Activated naive CD4-positive, alpha-beta T cell treated with anti-CD3 and anti-CD28 coated beads, Interleukin-2, amount 50 U/mL, for 24 hours (primary cell): Measurements from ENCODE around the gene MND1.

ENCODE experiments used
- H3K27ac Mint-ChIP-seq: one replicate; pipeline ENCODE4 v1.8.0; 2021; ENCODE audit warnings: mild to moderate bottlenecking, mixed read lengths
- H3K27me3 Mint-ChIP-seq: one replicate; pipeline ENCODE4 v1.8.0; 2021; ENCODE audit warnings: mixed read lengths
- H3K36me3 Mint-ChIP-seq: one replicate; pipeline ENCODE4 v1.8.0; 2021; ENCODE audit warnings: mixed read lengths
- H3K4me1 Mint-ChIP-seq: one replicate; pipeline ENCODE4 v1.8.0; 2021; ENCODE audit warnings: mixed read lengths
- H3K4me3 Mint-ChIP-seq: one replicate; pipeline ENCODE4 v1.8.0; 2021; ENCODE audit warnings: mild to moderate bottlenecking, mixed read lengths
- H3K9me3 Mint-ChIP-seq: one replicate; pipeline ENCODE4 v1.8.0; 2021; ENCODE audit warnings: mixed read lengths

The MND1 gene

GRCh38 chr4:153337686-153338085 is 6.8 kb upstream of the MND1 start:
- no peaks in the 10 kb centered on the region for H3K36me3 Mint-ChIP-seq
- peaks cover 2% of the 10 kb centered on the region for H3K27me3 Mint-ChIP-seq
- no peaks in the 10 kb centered on the region for H3K9me3 Mint-ChIP-seq
- no peak overlapping the region for H3K27ac Mint-ChIP-seq
- no peak overlapping the region for H3K4me3 Mint-ChIP-seq
- H3K4me1 Mint-ChIP-seq = no peaks in the 10 kb centered on the region

DNA sequence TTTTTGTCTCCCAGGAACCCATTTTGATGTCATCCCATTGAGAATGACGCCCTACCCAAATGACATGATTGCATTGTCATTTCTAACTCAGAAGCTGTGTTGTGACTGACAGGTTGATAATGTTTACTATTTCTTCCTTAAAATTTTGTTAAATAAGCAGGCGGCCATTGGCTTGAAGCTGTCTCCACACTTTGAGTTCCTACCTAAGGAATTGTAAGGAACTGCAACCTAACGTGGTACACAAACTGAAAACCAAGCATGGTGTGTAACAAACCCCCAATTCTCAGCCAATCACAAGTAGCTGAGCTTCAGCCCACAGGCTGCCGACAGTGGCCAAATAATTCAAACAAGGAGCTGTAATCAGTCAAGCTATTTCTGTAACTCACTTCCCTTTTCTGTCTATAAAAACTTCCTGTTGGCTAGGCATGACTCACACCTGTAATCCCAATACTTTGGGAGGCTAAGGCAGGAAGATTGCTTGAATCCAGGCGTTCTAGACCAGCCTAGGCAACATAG is 2.9 kb upstream of the MND1 start:
- H3K27me3 Mint-ChIP-seq = peaks cover 2% of the 10 kb centered on the region
- no peak overlapping the region for H3K27ac Mint-ChIP-seq
- peaks cover 12% of the 10 kb centered on the region for H3K4me1 Mint-ChIP-seq
- no peaks in the 10 kb centered on the region for H3K9me3 Mint-ChIP-seq
- no peaks in the 10 kb centered on the region for H3K36me3 Mint-ChIP-seq
- H3K4me3 Mint-ChIP-seq = no peak overlapping the region

GRCh38 chr4:153342751-153343552 is 1.5 kb upstream of the MND1 start:
- Mint-ChIP-seq H3K27ac (peak overlapping the region; percentile 15), H3K36me3 (no peaks in the 10 kb centered on the region), H3K27me3 (peaks cover 2% of the 10 kb centered on the region), H3K4me1 (peaks cover 25% of the 10 kb centered on the region), H3K9me3 (no peaks in the 10 kb centered on the region), H3K4me3 (peak overlapping the region; percentile 72)

DNA sequence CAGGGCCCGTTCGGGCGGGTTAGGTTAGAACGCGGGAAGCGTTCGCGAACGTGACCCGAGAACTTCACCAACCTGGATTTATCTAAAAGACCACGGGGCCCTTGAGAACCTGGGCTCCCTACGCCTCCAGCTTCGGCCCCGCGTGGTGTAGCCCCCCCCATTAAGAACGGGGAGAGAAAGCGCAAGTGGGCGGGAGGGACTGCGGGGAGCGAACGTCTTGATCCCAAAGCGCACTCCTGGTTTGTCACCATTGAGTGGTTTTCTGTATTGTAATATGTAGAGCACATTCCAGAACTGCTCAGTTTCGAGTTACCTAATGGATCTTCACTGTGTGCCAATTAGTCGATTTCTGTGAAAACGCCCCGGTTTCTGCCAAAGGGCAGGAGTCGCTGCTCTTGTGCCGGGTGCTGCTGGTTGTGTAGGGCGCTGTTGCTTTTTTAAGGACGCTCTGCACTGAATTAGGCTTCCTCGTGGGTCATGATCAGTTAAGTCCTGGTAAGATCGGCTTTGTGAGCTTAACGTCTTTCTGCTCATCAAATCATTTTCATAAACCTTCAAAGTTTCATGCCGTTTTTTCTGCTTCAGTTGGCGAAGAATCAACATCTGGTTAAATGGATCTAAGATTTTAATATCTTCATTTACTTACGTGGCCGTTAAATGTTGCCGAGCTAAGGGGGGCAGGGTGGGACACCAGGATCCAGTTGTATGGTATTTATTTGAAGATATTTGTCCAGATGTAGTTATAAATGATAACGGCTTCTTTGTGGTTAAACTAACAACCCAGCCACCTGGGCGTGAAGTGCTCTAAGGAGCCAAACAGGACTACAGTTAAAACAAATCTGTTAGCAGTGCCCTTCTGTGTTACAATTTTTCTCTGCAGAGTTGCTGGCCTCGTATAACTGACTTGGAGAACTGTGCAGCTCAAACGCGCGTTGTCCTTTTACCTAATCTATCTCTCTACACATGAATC is 809 bp downstream of the MND1 start:
- Mint-ChIP-seq H3K27ac (peak overlapping the region; percentile 93), H3K4me1 (peaks cover 37% of the 10 kb centered on the region), H3K27me3 (peaks cover 2% of the 10 kb centered on the region), H3K4me3 (peak overlapping the region; percentile 93), H3K36me3 (no peaks in the 10 kb centered on the region), H3K9me3 (no peaks in the 10 kb centered on the region)

DNA sequence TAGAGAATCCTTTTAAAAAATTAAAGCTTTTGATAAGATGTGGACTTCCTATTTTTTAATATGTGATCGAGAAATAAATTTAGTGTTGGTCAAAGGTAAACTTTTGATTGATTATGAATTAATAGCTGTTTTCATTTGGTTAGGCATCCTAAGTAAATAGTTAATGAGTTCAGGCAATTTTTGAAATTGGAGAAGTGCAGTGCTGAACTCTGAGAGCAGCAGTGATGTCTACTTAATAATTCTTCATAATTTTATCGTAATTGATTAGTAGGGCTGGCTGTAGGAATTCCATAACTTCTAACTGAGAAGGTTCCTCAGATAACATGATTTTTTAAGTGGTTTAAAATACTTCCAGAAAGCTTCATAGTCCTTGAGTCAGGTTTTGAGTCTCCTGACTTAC is 1.5 kb downstream of the MND1 start:
- Mint-ChIP-seq H3K4me3 (peak overlapping the region; percentile 93), H3K27ac (no peak overlapping the region), H3K27me3 (peaks cover 2% of the 10 kb centered on the region), H3K36me3 (no peaks in the 10 kb centered on the region), H3K4me1 (peaks cover 38% of the 10 kb centered on the region), H3K9me3 (no peaks in the 10 kb centered on the region)

GRCh38 chr4:153346563-153346962 is 2.1 kb downstream of the MND1 start:
- H3K27me3 Mint-ChIP-seq = peaks cover 2% of the 10 kb centered on the region
- no peaks in the 10 kb centered on the region for H3K36me3 Mint-ChIP-seq
- no peak overlapping the region for H3K4me3 Mint-ChIP-seq
- H3K27ac Mint-ChIP-seq = no peak overlapping the region
- H3K4me1 Mint-ChIP-seq = peaks cover 38% of the 10 kb centered on the region
- no peaks in the 10 kb centered on the region for H3K9me3 Mint-ChIP-seq

GRCh38 chr4:153347117-153347516 is 2.6 kb downstream of the MND1 start:
- peaks cover 2% of the 10 kb centered on the region for H3K27me3 Mint-ChIP-seq
- H3K9me3 Mint-ChIP-seq = no peaks in the 10 kb centered on the region
- no peak overlapping the region for H3K4me3 Mint-ChIP-seq
- H3K4me1 Mint-ChIP-seq = peaks cover 38% of the 10 kb centered on the region
- H3K27ac Mint-ChIP-seq = no peak overlapping the region
- H3K36me3 Mint-ChIP-seq = no peaks in the 10 kb centered on the region

- Mint-ChIP-seq H3K36me3 (no peaks in the 10 kb centered on the region), H3K4me3 (no peak overlapping the region), H3K27ac (no peak overlapping the region), H3K4me1 (peaks cover 38% of the 10 kb centered on the region), H3K27me3 (no peaks in the 10 kb centered on the region), H3K9me3 (no peaks in the 10 kb centered on the region)
Observed at GRCh38 chr4:153348006-153348405, 3.5 kb downstream of the MND1 start.

- Mint-ChIP-seq H3K4me1 (peaks cover 38% of the 10 kb centered on the region), H3K27ac (peak overlapping the region; percentile 4), H3K4me3 (no peak overlapping the region), H3K36me3 (no peaks in the 10 kb centered on the region), H3K9me3 (no peaks in the 10 kb centered on the region), H3K27me3 (no peaks in the 10 kb centered on the region)
Observed at GRCh38 chr4:153349206-153349805, 4.8 kb downstream of the MND1 start.

DNA sequence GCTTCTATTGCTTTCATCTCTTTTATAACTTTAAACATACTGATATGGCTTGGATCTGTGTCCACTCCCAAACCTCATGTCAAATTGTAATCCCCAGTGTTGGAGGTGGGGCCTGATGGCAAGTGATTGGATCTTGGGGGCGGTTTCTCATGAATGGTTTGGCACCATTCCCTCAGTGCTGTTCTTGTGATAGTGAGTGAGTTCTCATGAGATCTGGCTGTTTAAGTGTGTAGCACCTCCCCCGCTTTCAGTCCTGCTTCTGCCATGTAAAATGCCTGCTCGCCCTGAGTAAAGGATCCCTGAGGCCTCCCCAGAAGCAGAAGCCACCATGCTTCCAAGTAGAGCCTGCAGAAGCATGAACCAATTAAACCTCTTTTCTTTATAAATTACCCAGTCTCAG is 17.7 kb downstream of the MND1 start:
- Mint-ChIP-seq H3K4me3 (no peak overlapping the region), H3K36me3 (peaks cover 4% of the 10 kb centered on the region), H3K27me3 (no peaks in the 10 kb centered on the region), H3K9me3 (no peaks in the 10 kb centered on the region), H3K27ac (no peak overlapping the region), H3K4me1 (peaks cover 9% of the 10 kb centered on the region)

DNA sequence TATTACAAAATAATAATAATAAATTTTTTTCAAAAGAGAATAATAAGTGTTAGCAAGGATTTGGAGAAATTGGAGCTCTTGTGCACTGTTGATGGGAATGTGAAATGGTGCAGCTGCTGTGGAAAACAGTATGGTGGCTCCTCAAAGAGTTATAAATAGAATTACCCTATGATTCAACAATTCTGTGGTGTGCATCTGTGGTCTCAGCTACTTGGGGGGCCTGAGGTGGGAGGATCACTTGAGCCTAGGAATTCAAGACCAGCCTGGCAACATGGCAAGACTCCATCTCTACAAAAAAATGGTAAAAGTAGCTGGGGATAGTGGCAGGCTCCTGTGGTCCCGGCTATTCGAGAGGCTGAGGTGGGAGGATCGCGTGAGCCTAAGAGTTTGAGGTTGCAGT is 19.6 kb downstream of the MND1 start:
- peaks cover 6% of the 10 kb centered on the region for H3K36me3 Mint-ChIP-seq
- H3K9me3 Mint-ChIP-seq = no peaks in the 10 kb centered on the region
- H3K4me3 Mint-ChIP-seq = no peak overlapping the region

DNA sequence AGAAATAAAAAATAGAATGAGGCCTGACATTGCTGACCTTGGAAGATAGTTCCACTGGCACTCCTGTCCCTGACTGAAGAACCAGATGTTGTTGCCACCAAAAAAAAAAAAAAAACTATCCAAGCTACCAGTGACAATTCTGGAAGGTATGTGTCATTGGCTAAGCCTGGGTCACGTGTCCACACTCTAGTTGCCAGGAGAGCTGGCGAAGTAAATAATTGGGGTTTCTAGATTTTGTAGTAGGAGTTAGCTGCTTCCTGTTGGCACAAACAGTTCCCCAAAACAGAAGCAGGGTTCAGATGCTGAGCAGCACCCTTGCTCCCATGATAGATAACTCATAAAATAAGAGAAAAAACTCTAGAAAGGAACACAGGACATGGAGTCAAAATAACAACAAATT is 20.5 kb downstream of the MND1 start:
- H3K27ac Mint-ChIP-seq = no peak overlapping the region
- H3K4me1 Mint-ChIP-seq = peaks cover 20% of the 10 kb centered on the region
- no peaks in the 10 kb centered on the region for H3K9me3 Mint-ChIP-seq
- H3K4me3 Mint-ChIP-seq = no peak overlapping the region
- no peaks in the 10 kb centered on the region for H3K27me3 Mint-ChIP-seq
- H3K36me3 Mint-ChIP-seq = peaks cover 6% of the 10 kb centered on the region

More for the DNA sequence above, 19.6 kb downstream of the MND1 start:
- Mint-ChIP-seq H3K4me1 (peaks cover 20% of the 10 kb centered on the region), H3K27ac (no peak overlapping the region), H3K27me3 (no peaks in the 10 kb centered on the region)

DNA sequence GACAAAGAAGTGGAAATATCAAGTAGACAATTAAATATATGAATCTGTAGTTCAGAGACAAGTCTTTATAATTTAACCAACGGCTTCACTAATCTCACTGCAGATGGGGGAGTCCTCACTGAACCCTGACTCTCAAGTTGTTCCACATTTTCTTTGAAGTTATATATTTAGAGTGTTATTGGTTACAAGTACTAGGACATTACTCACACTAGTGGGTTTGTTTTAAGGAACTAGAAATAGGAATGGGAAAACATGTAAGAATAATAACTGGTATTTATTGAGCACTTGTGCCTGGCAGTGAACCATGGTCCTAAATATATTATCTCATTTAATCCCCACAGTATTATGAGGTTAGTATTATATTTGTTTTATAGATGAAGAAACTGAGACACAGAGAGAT is 22.0 kb downstream of the MND1 start:
- Mint-ChIP-seq H3K27ac (no peak overlapping the region), H3K4me3 (no peak overlapping the region), H3K9me3 (no peaks in the 10 kb centered on the region), H3K27me3 (no peaks in the 10 kb centered on the region), H3K4me1 (peaks cover 20% of the 10 kb centered on the region), H3K36me3 (peaks cover 6% of the 10 kb centered on the region)

DNA sequence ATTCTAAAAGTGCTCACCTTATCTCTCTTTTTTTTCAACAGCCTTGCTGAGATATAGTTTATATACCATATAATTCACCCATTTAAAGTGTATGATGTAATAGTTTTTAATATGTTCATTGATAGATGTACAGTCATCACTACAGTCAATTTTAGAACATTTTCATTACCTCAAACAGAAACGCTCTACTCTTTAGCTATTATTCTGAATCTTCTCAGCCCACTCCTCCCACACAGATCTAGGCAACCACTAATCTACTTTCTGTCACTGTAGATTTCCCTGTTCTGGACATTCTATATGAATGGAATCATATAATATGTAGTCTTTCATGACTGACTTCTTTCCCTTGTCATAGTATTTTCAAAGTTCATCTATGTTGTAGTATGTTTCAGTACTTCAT is 22.6 kb downstream of the MND1 start:
- peaks cover 4% of the 10 kb centered on the region for H3K36me3 Mint-ChIP-seq
- H3K4me1 Mint-ChIP-seq = peaks cover 20% of the 10 kb centered on the region
- no peak overlapping the region for H3K4me3 Mint-ChIP-seq
- no peak overlapping the region for H3K27ac Mint-ChIP-seq
- no peaks in the 10 kb centered on the region for H3K27me3 Mint-ChIP-seq
- H3K9me3 Mint-ChIP-seq = no peaks in the 10 kb centered on the region

DNA sequence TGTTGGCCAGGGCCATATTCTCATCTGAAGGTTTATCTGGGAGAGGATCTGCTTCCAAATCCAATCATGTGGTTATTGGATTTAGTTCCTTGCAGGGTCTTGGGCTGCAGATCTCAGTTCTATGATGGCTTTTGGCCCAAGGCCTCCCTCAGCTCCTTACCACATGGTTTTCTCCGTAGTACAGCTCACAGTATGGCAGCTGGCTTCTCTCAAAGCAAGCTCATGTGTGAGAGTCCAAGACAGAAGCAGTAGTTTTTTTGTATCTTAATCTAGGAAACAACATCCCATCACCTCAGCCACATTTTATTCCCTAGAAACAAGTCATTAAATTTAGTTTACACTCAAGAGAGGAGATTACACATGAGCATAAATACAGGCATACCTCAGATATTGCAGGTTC is 24.5 kb downstream of the MND1 start:
- Mint-ChIP-seq H3K27me3 (no peaks in the 10 kb centered on the region), H3K27ac (no peak overlapping the region), H3K9me3 (peaks cover 6% of the 10 kb centered on the region), H3K4me1 (peaks cover 20% of the 10 kb centered on the region), H3K4me3 (no peak overlapping the region), H3K36me3 (peaks cover 10% of the 10 kb centered on the region)
